AG04450 (cell line): ENCODE measurements around the gene CHFR. TPM values are rescaled to one million over a fixed set of nuclear protein-coding genes. Genes with fewer than 3 reads are reported as not detected.

Source experiments
- CTCF ChIA-PET: fragments of 300-600, 350-600 bp; formaldehyde crosslinking; extraction: SDS; loops from one replicate; lab custom pipeline; 2022; ENCODE audit warnings: antibody characterized with exemption, inconsistent platforms; lab: Charles Lee
- POLR2A ChIA-PET: fragments of 350-600 bp; formaldehyde crosslinking; extraction: SDS; loops from one replicate; lab custom pipeline; 2021; ENCODE audit warnings: antibody characterized with exemption, inconsistent platforms; lab: Yijun Ruan, JAX
- DNase-seq: peaks from one replicate; pipeline ENCODE4 v3.0.0-alpha.2; 2011; ENCODE audit warnings: low read depth, low spot score
- H3K27ac ChIP-seq: one replicate; pipeline ENCODE4 v1.5.1; 2012; ENCODE audit warnings: low read depth, low read length, control low read depth
- H3K27me3 ChIP-seq: one replicate; pipeline ENCODE4 v1.6.0; 2012; ENCODE audit warnings: low read length; ENCODE audit not compliant: control insufficient read depth, insufficient read depth
- H3K4me3 ChIP-seq: 2 replicates; pipeline ENCODE4 v1.5.1; 2011; ENCODE audit warnings: mild to moderate bottlenecking, low read depth, low read length, control low read depth
- H3K9me3 ChIP-seq: 2 replicates; pipeline ENCODE4 v1.5.1; 2012; ENCODE audit warnings: low read length; ENCODE audit not compliant: control insufficient read depth, insufficient read depth
- polyA plus RNA-seq: library from polyadenylated mRNA; depleted of rRNA; stranded (reverse); fragments of >200 nt; gene quantifications from 2 replicates; pipeline ENCODE4 v1.2.3, GENCODE V29; 2011
- TF ChIP-seq, protein P1 (sequence below): IDR thresholded peaks from 2 replicates; pipeline ENCODE4 v1.5.1; 2011; ENCODE audit warnings: low read depth, low read length, control low read depth, inconsistent platforms

CHFR gene
- polyA plus RNA-seq, 1 experiment: 28.4 TPM

- POLR2A ChIA-PET: interaction anchor here (0.9 to 1.6 kb wide), 2 partner anchors 9 to 53 kb away, joined by 5 to 9 read pairs; no protein-coding TSS in a partner anchor
- TF ChIP-seq, protein P1, sequence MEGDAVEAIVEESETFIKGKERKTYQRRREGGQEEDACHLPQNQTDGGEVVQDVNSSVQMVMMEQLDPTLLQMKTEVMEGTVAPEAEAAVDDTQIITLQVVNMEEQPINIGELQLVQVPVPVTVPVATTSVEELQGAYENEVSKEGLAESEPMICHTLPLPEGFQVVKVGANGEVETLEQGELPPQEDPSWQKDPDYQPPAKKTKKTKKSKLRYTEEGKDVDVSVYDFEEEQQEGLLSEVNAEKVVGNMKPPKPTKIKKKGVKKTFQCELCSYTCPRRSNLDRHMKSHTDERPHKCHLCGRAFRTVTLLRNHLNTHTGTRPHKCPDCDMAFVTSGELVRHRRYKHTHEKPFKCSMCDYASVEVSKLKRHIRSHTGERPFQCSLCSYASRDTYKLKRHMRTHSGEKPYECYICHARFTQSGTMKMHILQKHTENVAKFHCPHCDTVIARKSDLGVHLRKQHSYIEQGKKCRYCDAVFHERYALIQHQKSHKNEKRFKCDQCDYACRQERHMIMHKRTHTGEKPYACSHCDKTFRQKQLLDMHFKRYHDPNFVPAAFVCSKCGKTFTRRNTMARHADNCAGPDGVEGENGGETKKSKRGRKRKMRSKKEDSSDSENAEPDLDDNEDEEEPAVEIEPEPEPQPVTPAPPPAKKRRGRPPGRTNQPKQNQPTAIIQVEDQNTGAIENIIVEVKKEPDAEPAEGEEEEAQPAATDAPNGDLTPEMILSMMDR: no peak
- CTCF ChIA-PET: interaction anchor here (0.7 kb wide), 1 partner anchor 19 kb away, joined by 5 read pairs; no protein-coding TSS in a partner anchor
Measured at GRCh38 chr12:132828706-132829534, 58.5 kb downstream of the CHFR start, which contains the start of gene GOLGA3. Gene GOLGA3, minus strand, starts transcription at chr12:132828869. Its CDS starts 6,741 bp downstream, at chr12:132822128.

GRCh38 chr12:132827763-132828703 lies 59.4 kb downstream of the CHFR start:
- H3K4me3 ChIP-seq: peak overlapping the region; percentile 99
- DNase-seq: peak; percentile 30
- TF ChIP-seq, protein P1: no peak
- ChIA-PET CTCF (no interaction called here), POLR2A (interaction anchor here (0.9 to 1.6 kb wide), 2 partner anchors 10 to 54 kb away, joined by 5 to 9 read pairs; no protein-coding TSS in a partner anchor)
- H3K27ac ChIP-seq: peak overlapping the region; percentile 78
- H3K27me3 ChIP-seq: no peaks in the 10 kb centered on the region
- H3K9me3 ChIP-seq: no peaks in the 10 kb centered on the region; the same call in 1 of the 2 replicates

More at GRCh38 chr12:132828706-132829534, 58.5 kb downstream of the CHFR start, which contains the start of gene GOLGA3:
- H3K9me3 ChIP-seq: no peaks in the 10 kb centered on the region; the same call in 1 of the 2 replicates
- H3K27ac ChIP-seq: peak within 1 kb of the TSS; percentile 99
- H3K4me3 ChIP-seq: peak within 1 kb of the TSS; percentile 99
- no peaks in the 10 kb centered on the region for H3K27me3 ChIP-seq
- DNase-seq: peak; percentile 82

DNA sequence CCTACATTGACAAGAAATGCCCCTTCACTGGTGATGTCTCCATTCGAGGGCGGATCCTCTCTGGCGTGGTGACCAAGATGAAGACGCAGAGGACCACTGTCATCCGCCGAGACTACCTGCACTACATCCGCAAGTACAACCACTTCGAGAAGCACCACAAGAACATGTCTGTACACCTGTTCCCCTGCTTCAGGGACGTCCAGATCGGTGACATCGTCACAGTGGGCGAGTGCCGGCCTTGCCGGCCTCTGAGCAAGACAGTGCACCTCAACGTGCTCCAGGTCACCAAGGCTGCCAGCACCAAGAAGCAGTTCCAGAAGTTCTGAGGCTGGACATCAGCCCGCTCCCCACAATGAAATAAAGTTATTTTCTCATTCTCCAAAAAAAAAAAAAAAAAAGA lies 61.5 kb downstream of the CHFR start:
- H3K9me3 ChIP-seq: no peaks in the 10 kb centered on the region; the same call in 1 of the 2 replicates

GRCh38 chr12:132825089-132825488 lies 62.3 kb downstream of the CHFR start:
- DNase-seq: no peak
- Histone ChIP-seq H3K27me3 (no peaks in the 10 kb centered on the region), H3K27ac (no peak overlapping the region), H3K4me3 (no peak overlapping the region), H3K9me3 (no peaks in the 10 kb centered on the region; the same call in 1 of the 2 replicates)
- CTCF ChIA-PET: no interaction called here
- POLR2A ChIA-PET: no interaction called here
- TF ChIP-seq, protein P1: no peak

More for the DNA sequence above, 61.5 kb downstream of the CHFR start:
- ChIA-PET POLR2A (no interaction called here), CTCF (no interaction called here)
- no peak overlapping the region for H3K27ac ChIP-seq
- TF ChIP-seq, protein P1: no peak
- no peak for DNase-seq
- no peak overlapping the region for H3K4me3 ChIP-seq
- H3K27me3 ChIP-seq: no peaks in the 10 kb centered on the region
